Psoas muscle (tissue), 8 donors: ENCODE measurements around the gene MORN3. TPM values are rescaled to one million over a fixed set of nuclear protein-coding genes. Genes with fewer than 3 reads are reported as not detected.
A peak's percentile ranks its signal among the peaks of the same experiment; 100 is the strongest.

Experiments
- ATAC-seq, 4 donors: fragments of 200-7000 bp; cut with Tn5 transposase; one replicate each; pipeline ENCODE4 v1.9.1; 2020; ENCODE audit warnings: moderate library complexity in 3 of 4, mild to moderate bottlenecking in 2 of 4
- DNase-seq, 2 donors: peaks; one replicate each; pipeline ENCODE4 v3.0.0-alpha.2; 2020
- H3K27ac ChIP-seq: fragments of 200-600 bp; one replicate; pipeline ENCODE4 v1.8.0; 2022
- H3K27me3 ChIP-seq, 3 donors: fragments of 200-600 bp in 1 of 3; one replicate each; pipeline versions ENCODE4 v1.6.1 to v1.8.0; 2013 to 2022; ENCODE audit warnings: low read length in 2 of 3, mild to moderate bottlenecking in 2 of 3, moderate library complexity in 1 of 3; ENCODE audit not compliant: insufficient read depth in 3 of 3
- H3K36me3 ChIP-seq, 2 donors: fragments of 200-600 bp in 1 of 2; one replicate each; pipeline versions ENCODE4 v1.6.1 to v1.8.0; 2013 to 2022; ENCODE audit warnings: low read depth in 1 of 2, mild to moderate bottlenecking in 1 of 2, moderate library complexity in 1 of 2; ENCODE audit not compliant: insufficient read depth in 1 of 2
- H3K4me1 ChIP-seq: fragments of 200-600 bp; one replicate; pipeline ENCODE4 v1.8.0; 2022
- H3K4me3 ChIP-seq: fragments of 200-600 bp; one replicate; pipeline ENCODE4 v1.8.0; 2022; ENCODE audit warnings: mild to moderate bottlenecking
- H3K9me3 ChIP-seq: fragments of 200-600 bp; one replicate; pipeline ENCODE4 v1.8.0; 2022
- CTCF ChIP-seq: fragments of 200-600 bp; IDR thresholded peaks from one replicate; pipeline ENCODE4 v1.8.0; 2022; ENCODE audit warnings: antibody characterized with exemption
- WGBS, 3 donors: extraction: QIAGEN DNeasy Blood & Tissue Kit; methylation state at CpG; one replicate each; pipeline versions ENCODE4 v1.1.6 to v1.1.7; 2013; 5-methylcytosine and 5-hydroxymethylcytosine counted together
- intact Hi-C, 2 donors: fragments of 100-400 bp; cut with DNase I; formaldehyde crosslinking; loops; one replicate each; pipeline versions ENCODE4 v1.11.0 to v1.14.2; 2022
- polyA plus RNA-seq, 3 donors: library from polyadenylated mRNA; stranded (reverse); fragments of 200-250 nt; gene quantifications; one replicate each; pipeline ENCODE4 v1.2.3, GENCODE V29; 2013
- total RNA-seq, 4 donors: library from RNA; stranded (reverse); fragmentation: NEBNext Ultra II Directional in 2 of 4; extraction: Animal tissue kit (Norgen Biotek cat#: 25700) in 2 of 4; gene quantifications; one replicate each; pipeline versions ENCODE4 v1.2.1 to v1.2.4, GENCODE V29; 2021 to 2023
- donor health status: healthy with polysubstance abuse.
- donor health status: DM: no; HTN: no; CAD: no; lungs with moderate emphysema.
- donor health status: Bipolar disorder and iron deficiency.
- donor health status: healthy.
- donor health status: DM: yes; HTN: yes; CAD: no.
- donor health status: DM: no; HTN: no; CAD: no.
- donor health status: DM: no; HTN: no; CAD: no.
- donor health status: DM: yes; HTN: yes; CAD: no.

The MORN3 gene
- total and polyA plus RNA-seq, 7 donors: under 0.01 to 0.12 TPM; not detected in 5

DNA sequence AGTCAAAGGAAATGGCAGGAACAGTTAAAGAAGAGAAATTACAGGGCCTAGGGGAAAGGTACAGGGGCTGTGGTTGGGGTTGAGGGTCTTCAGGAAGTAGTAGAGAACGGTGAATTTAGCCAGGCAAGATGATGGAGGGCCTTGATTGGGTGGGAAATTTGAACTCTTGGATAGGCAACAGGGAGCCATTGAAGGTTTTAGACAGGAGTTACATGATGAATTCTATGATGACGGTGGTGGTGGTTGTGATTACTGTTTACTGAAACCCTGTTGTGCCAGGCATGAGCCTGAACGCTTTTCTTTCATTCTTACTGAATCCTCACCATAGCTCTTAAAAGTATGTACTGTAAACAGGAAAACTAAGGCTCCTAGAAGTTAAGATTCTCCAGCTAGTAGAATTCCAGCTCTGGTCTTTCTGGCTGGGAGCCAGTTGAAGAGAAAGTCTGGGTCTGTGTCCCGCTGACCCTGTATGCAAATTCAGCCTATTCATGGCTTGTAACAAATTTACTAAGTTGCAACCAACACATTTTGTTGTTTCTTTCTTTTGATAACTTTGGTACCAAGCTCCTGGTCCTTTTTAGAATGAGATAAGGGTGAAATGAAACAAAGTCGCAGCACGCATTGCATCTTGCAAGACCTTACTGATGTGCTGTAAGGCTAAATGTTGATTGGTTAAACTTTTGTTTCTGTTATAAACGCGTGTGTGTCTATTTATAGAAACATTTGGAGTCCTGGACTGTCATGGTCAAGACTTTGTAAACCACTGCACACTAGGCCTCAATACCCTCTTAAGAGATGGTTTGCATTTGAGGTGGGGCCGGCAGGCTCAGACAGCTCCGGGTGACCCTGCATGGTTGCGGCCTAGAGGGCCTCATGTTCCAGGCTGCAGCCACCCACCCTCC is 37.1 kb downstream of the MORN3 start:
- WGBS, 3 donors: 56 to 63% (median 61%) methylated on average over 11 of the region's 11 CpGs
- peak overlapping the region; percentile 96 for H3K27ac ChIP-seq

GRCh38 chr12:121630791-121631355 is 38.6 kb downstream of the MORN3 start:
- DNase-seq (no peak), ATAC-seq (no peak)
- peak overlapping the region; percentile 96 for H3K27ac ChIP-seq
- H3K4me1 ChIP-seq: peaks cover 60% of the 10 kb centered on the region
- peak overlapping the region; percentile 34 for H3K4me3 ChIP-seq
- intact Hi-C loops: no loop called here
- WGBS, 3 donors: 40 to 55% (median 41%) methylated on average over 7 of the region's 7 CpGs
- no peaks in the 10 kb centered on the region for H3K9me3 ChIP-seq
- no peak for TF ChIP-seq CTCF
- H3K36me3 ChIP-seq: no peaks in the 10 kb centered on the region
- H3K27me3 ChIP-seq: no peaks in the 10 kb centered on the region

More for the DNA sequence above, 37.1 kb downstream of the MORN3 start:
- Histone ChIP-seq H3K9me3 (no peaks in the 10 kb centered on the region), H3K4me3 (peak overlapping the region; percentile 22), H3K36me3 (no peaks in the 10 kb centered on the region), H3K4me1 (peaks cover 63% of the 10 kb centered on the region), H3K27me3 (no peaks in the 10 kb centered on the region)
- TF ChIP-seq CTCF: no peak
- intact Hi-C loops: no loop called here
- ATAC-seq: peak in 3 of 4 donors; percentile 46 to 68 (median 51)
- no peak for DNase-seq

- DNase-seq (no peak), ATAC-seq (no peak)
- Histone ChIP-seq H3K27me3 (no peaks in the 10 kb centered on the region), H3K36me3 (no peaks in the 10 kb centered on the region), H3K27ac (peak overlapping the region; percentile 96), H3K4me1 (peaks cover 62% of the 10 kb centered on the region), H3K4me3 (peak overlapping the region; percentile 87), H3K9me3 (no peaks in the 10 kb centered on the region)
- 80 to 91% (median 81%) methylated on average over 5 of the region's 5 CpGs for WGBS, 3 donors
- intact Hi-C loops: loop anchor here (5.0 kb wide), 4 partner anchors 44 to 76 kb away; no protein-coding TSS in a partner anchor
- TF ChIP-seq CTCF: no peak
These were observed 40.9 kb downstream of the MORN3 start for GRCh38 chr12:121628536-121628935.

DNA sequence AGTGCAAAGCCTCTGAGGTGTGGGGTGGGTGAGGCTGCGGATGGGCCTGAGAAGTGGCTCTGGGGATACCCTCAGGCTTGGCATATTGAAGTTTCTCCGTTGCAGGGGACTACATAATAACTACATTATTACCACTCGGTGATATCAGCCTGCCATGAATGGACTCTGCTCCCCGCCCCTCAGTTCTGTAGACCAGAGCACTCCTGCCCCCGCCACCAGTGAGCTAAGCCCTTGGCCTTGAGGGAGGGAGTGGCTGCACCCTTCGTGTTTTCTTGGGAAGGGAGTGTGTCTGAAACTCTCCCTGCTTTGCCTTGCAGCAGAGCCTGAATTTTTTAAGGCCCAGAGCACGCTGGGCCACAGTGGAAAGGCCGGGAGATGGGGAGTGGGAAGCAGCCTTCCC is 41.4 kb downstream of the MORN3 start:
- no peak for DNase-seq
- WGBS, 3 donors: 58 to 61% (median 60%) methylated on average over 8 of the region's 8 CpGs
- Histone ChIP-seq H3K4me1 (peaks cover 58% of the 10 kb centered on the region), H3K27me3 (no peaks in the 10 kb centered on the region), H3K27ac (peak overlapping the region; percentile 96), H3K9me3 (no peaks in the 10 kb centered on the region), H3K4me3 (peak overlapping the region; percentile 87), H3K36me3 (no peaks in the 10 kb centered on the region)
- intact Hi-C loops: loop anchor here (5.0 kb wide), 4 partner anchors 44 to 76 kb away; no protein-coding TSS in a partner anchor
- ATAC-seq: no peak
- TF ChIP-seq CTCF: no peak
